D721Med (cell line): ENCODE data around the gene ZNHIT2.
"Not testable (repeated sequence)": the region's sequence is repeated elsewhere in the genome, so short reads cannot be mapped to it uniquely, and the experiment has no call there.

Source experiments
- DNase-seq: peaks from one replicate; pipeline ENCODE4 v3.0.0; 2011; ENCODE audit warnings: low spot score; ENCODE audit not compliant: insufficient read length
- FAIRE-seq: peaks from 2 replicates; lab custom pipeline; 2011; peaks lifted over from hg19 to GRCh38; lab: Jason Lieb, UNC
- CTCF ChIP-seq: IDR thresholded peaks from 2 replicates; pipeline ENCODE4 v1.5.1; 2012; ENCODE audit warnings: mild to moderate bottlenecking, control low read depth; ENCODE audit not compliant: insufficient read depth; ENCODE audit errors: missing control alignments

The ZNHIT2 gene

GRCh38 chr11:65157336-65157735 lies 39.8 kb upstream of the ZNHIT2 start:
- DNase-seq (no peak), FAIRE-seq (no peak)
- no peak for TF ChIP-seq CTCF

DNA sequence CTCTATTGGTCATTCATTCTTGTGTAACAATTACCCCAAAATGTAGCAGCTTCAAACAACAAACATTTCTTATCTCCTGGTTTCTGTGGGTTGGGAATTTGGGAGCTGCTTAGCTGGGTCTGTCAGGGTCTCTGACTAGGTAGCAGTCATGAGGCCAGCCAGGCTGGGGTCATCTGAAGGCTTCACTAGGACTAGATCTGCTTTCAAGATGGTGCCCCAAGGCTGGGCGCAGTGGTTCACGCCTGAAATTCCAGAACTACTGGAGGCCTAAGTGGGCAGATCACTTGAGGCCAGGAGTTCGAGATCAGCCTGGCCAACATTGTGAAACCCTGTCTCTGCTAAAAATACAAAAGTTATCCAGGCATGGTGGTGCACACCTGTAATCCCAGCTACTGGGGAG lies 39.4 kb upstream of the ZNHIT2 start:
- TF ChIP-seq CTCF, result no peak
- DNase-seq (no peak), FAIRE-seq (no peak)

DNA sequence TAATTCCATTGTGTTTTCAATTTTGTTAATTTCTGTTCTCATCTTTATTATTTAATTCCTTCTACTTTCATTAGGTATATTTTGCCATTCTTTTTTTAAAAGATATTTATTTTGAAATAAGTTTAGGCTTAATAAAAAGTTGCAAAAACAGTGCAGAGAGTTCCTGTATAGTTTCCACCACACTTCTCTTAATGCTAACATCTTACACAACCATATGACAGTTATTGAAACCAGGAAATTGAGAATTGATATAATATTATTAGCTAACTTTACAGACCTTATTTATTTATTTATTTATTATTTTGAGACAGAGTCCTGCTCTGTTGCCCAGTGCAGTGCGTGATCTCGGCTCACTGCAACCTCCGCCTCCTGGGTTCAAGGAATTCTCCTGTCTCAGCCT lies 38.8 kb upstream of the ZNHIT2 start:
- no peak for FAIRE-seq
- DNase-seq, result no peak
- no peak for TF ChIP-seq CTCF

- no peak for TF ChIP-seq CTCF
- FAIRE-seq (no peak), DNase-seq (no peak)
These were observed 34.6 kb upstream of the ZNHIT2 start for GRCh38 chr11:65152122-65152521.

- no peak for DNase-seq
- no peak for TF ChIP-seq CTCF
- FAIRE-seq, result no peak
These were observed 33.9 kb upstream of the ZNHIT2 start for GRCh38 chr11:65151331-65151899.

DNA sequence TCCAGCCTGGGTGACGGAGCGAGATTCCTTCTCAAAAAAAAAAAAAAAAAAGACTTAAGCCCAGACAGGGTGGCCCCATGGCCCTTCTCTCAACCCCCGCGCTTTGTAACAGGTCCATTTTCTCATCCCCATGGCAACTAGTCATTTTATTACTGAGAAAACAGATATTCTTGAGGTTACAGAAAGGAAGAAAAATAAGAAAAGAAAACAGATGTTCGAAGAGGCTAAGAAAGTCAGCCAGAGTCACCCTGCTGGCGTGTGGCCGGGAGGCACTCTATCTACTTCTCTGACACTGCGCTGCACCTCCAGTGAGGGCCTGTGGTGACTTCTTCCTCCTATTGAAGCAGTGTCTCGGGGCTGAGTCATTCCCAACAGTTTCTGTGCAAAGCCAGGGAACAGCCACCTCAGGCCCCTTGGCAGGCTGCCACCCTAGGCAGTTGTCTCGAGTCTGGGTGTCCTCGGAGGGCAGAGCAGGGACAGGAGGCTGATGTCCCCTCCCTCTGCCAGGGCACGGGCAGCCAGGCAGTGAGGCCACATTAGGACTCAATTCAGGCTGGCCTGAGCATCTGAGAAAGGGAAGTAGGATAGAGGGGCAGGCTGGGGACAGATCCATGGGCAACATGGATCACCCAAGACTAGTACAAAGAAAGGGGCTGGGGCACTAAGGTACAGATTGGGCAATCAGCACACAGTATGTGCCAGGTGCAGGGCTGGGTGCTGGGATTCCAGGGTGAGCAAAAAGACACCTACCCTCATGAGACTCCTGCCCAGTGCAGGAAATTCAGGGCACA lies 33.2 kb upstream of the ZNHIT2 start:
- no peak for FAIRE-seq
- DNase-seq, result no peak
- no peak for TF ChIP-seq CTCF

- not testable (repeated sequence) for FAIRE-seq, DNase-seq
These were observed 32.6 kb upstream of the ZNHIT2 start for GRCh38 chr11:65150131-65150508.
